BLaER1 (cell line): Measurements from ENCODE around the gene P4HA3.

Experiments
- H3K27ac ChIP-seq: shearing (Covaris generic); formaldehyde crosslinking; 2 replicates; pipeline ENCODE4 v1.8.1; 2022
- H3K27me3 ChIP-seq: shearing (Covaris generic); formaldehyde crosslinking; 2 replicates; pipeline ENCODE4 v1.8.1; 2022
- H3K36me3 ChIP-seq: shearing (Covaris generic); formaldehyde crosslinking; 2 replicates; pipeline ENCODE4 v1.8.1; 2022
- H3K4me1 ChIP-seq: shearing (Covaris generic); formaldehyde crosslinking; 2 replicates; pipeline ENCODE4 v1.8.1; 2022
- H3K4me2 ChIP-seq: shearing (Covaris generic); formaldehyde crosslinking; 2 replicates; pipeline ENCODE4 v1.8.1; 2022
- H3K4me3 ChIP-seq: shearing (Covaris generic); formaldehyde crosslinking; 2 replicates; pipeline ENCODE4 v1.8.1; 2022
- H3K9ac ChIP-seq: shearing (Covaris generic); formaldehyde crosslinking; 2 replicates; pipeline ENCODE4 v1.8.1; 2022
- H3K9me3 ChIP-seq: shearing (Covaris generic); formaldehyde crosslinking; 2 replicates; pipeline ENCODE4 v1.8.1; 2022
- H4K20me1 ChIP-seq: shearing (Covaris generic); formaldehyde crosslinking; 2 replicates; pipeline ENCODE4 v1.8.1; 2022
- Cebpa-rat ChIP-seq: shearing (Covaris generic); IDR thresholded peaks from 2 replicates; pipeline ENCODE4 v1.8.1; 2022

P4HA3 gene

DNA sequence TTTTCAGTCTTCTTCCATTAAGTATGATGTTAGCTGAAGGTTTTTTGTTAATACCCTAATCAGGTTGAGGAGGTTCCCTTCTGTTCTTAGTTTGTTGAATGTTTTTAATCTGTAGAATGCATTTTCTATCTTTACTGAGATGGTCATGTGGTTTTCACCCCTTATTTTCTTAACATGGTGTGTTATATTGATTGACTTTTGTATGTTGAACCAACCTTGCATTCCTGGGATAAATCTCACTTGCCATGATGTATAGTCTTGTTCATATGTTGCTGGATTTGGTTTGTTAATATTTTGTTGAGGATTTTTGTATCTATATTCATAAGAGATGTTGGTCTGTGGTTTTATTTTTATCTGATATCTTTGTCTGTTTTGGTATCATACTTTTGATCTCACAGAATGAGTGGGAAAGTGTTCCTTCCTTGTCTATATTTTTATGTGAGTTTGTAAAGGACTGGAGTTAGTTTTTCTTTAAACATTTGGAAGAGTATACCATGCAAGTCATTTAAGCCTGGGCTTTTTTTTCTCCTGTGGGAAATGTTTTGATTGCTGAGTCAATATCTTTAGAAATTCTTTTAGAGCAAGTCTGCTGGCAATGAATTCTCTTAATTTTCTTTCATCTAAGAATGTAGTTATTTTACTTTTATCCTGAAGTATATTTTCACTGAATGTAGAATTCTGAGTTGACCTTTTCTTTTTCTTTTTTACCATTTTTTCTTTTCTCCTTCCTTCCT, 5.5 kb upstream of the P4HA3 start:
- Histone ChIP-seq H3K4me2 (no peak overlapping the region), H3K9me3 (peaks cover 14% of the 10 kb centered on the region), H3K36me3 (no peaks in the 10 kb centered on the region), H4K20me1 (no peaks in the 10 kb centered on the region), H3K4me1 (no peaks in the 10 kb centered on the region), H3K27ac (no peak overlapping the region), H3K4me3 (no peak overlapping the region), H3K9ac (no peak overlapping the region), H3K27me3 (no peaks in the 10 kb centered on the region)
- TF ChIP-seq Cebpa-rat: no peak

DNA sequence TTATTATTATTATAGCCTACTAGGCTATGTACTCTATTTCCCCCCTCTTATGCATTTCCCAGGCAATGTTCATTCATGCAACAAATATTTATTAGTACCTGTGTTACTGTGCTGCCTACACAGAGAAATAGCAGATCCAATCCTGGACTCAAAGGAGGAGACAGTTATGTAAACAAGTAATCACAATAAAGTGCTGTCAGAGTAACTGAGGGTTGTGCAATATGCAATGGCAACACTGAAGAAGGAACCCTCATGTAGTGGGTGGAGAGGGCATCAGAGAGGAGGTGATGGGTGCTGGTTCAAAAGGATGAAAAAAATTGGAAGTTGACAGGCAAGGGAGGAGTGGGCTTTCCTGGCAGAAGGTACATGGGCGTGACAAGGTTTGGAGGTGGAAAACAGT, 886 bp upstream of the P4HA3 start:
- H3K27me3 ChIP-seq: no peaks in the 10 kb centered on the region
- H3K9ac ChIP-seq: no peak overlapping the region
- H3K9me3 ChIP-seq: peaks cover 18% of the 10 kb centered on the region
- no peak overlapping the region for H3K4me2 ChIP-seq
- no peaks in the 10 kb centered on the region for H3K36me3 ChIP-seq
- H3K4me1 ChIP-seq: no peaks in the 10 kb centered on the region
- no peaks in the 10 kb centered on the region for H4K20me1 ChIP-seq
- TF ChIP-seq Cebpa-rat: 0 out of 2 replicates have a peak, but pooled peaks have one; percentile 36
- H3K4me3 ChIP-seq: no peak overlapping the region
- H3K27ac ChIP-seq: no peak overlapping the region

GRCh38 chr11:74310857-74311256, 583 bp downstream of the P4HA3 start:
- H4K20me1 ChIP-seq: no peaks in the 10 kb centered on the region
- no peaks in the 10 kb centered on the region for H3K4me1 ChIP-seq
- no peak overlapping the region for H3K9ac ChIP-seq
- no peaks in the 10 kb centered on the region for H3K36me3 ChIP-seq
- no peak overlapping the region for H3K27ac ChIP-seq
- no peak overlapping the region for H3K4me3 ChIP-seq
- no peak for TF ChIP-seq Cebpa-rat
- H3K27me3 ChIP-seq: no peaks in the 10 kb centered on the region
- peaks cover 8% of the 10 kb centered on the region; the same call in 1 of the 2 replicates for H3K9me3 ChIP-seq
- no peak overlapping the region for H3K4me2 ChIP-seq

- Histone ChIP-seq H3K4me3 (no peak overlapping the region), H3K27me3 (no peaks in the 10 kb centered on the region), H4K20me1 (no peaks in the 10 kb centered on the region), H3K27ac (no peak overlapping the region), H3K36me3 (no peaks in the 10 kb centered on the region), H3K4me2 (no peak overlapping the region), H3K4me1 (no peaks in the 10 kb centered on the region), H3K9ac (no peak overlapping the region), H3K9me3 (peaks cover 8% of the 10 kb centered on the region; the same call in 1 of the 2 replicates)
- TF ChIP-seq Cebpa-rat: no peak
Observed at GRCh38 chr11:74307434-74307833, 4.0 kb downstream of the P4HA3 start.

DNA sequence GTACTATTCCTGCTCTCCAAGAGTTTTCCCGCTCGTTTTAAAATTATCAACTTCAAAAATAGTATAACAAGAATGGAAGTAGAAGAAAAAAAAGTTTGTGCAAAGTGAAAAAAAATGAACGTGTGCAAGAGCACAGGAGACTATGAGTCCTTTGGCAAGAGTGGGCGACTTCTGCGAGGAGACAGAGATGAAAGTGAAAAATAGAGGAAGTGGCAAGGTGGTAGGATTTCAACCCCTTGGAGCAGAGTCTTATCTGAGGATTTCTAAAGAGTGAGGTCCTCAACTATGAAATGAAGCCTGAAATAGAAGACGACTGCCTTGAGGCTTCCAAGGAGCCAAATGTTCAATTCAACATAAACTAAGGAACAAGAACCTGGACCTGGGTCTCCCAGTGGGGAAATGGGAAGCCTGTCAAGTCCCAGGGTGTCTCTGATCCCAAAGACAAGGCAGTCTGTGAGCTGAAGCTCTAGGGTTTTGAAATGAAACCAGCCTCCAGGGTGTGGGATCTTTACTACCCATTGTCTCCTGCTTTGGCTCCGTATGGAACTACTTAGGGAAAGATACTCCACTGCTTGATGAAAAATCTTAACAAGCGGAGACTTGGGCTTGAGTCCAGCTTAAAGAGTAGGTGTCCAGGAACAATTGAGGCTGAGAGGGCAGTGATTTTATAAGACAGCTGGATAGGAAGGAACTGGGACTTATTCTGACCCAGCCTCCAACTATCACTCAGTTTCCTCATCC, 4.8 kb downstream of the P4HA3 start:
- Histone ChIP-seq H3K4me3 (no peak overlapping the region), H4K20me1 (no peaks in the 10 kb centered on the region), H3K9ac (no peak overlapping the region), H3K4me2 (no peak overlapping the region), H3K27me3 (no peaks in the 10 kb centered on the region), H3K27ac (no peak overlapping the region), H3K9me3 (peaks cover 8% of the 10 kb centered on the region; the same call in 1 of the 2 replicates), H3K4me1 (no peaks in the 10 kb centered on the region), H3K36me3 (no peaks in the 10 kb centered on the region)
- TF ChIP-seq Cebpa-rat: no peak

DNA sequence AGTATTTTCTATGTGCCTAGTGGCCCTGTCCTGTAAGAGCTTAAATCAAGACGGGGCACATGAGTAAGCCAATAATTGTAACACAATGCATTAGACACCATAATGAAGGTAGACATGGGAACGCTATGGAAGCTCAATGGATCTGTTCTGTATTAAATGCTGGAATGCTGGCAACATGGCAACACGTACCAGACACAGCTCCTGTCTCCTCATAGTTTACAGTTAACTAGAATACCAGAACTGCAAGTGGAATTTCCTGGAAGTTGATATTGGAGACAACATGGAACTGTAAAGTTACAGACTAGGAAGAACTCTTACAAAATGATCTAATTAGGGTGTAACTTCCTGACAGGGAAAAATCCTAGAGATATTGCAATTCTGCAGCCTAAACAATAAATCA, 12.4 kb downstream of the P4HA3 start:
- H3K4me2 ChIP-seq: no peak overlapping the region
- no peak overlapping the region for H3K9ac ChIP-seq
- no peaks in the 10 kb centered on the region for H3K27me3 ChIP-seq
- H3K4me3 ChIP-seq: no peak overlapping the region
- H3K27ac ChIP-seq: no peak overlapping the region
- TF ChIP-seq Cebpa-rat: no peak
- H3K9me3 ChIP-seq: no peaks in the 10 kb centered on the region
- H3K4me1 ChIP-seq: no peaks in the 10 kb centered on the region
- no peaks in the 10 kb centered on the region for H4K20me1 ChIP-seq
- no peaks in the 10 kb centered on the region for H3K36me3 ChIP-seq

DNA sequence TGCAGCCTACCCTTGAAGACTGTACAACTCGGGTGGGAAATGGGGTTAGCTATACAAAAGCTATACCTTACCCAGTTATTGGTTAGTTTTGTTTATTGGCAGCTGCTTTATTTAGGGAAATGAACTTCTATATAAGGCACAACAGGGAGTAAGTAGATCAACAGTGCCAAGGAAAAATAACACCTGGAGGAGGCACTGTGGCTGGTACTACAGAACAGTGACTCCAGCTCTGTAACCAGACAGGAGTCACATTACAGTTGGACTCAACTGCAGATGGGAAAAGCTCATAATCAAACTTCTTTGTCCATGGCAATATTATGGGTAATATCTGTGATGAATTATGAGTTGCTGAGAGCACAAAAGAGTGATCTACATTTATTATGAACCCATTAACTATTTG, 14.0 kb downstream of the P4HA3 start:
- Histone ChIP-seq H3K27me3 (no peaks in the 10 kb centered on the region), H3K4me1 (no peaks in the 10 kb centered on the region), H4K20me1 (no peaks in the 10 kb centered on the region), H3K27ac (no peak overlapping the region), H3K36me3 (no peaks in the 10 kb centered on the region), H3K4me3 (no peak overlapping the region), H3K9me3 (no peaks in the 10 kb centered on the region), H3K9ac (no peak overlapping the region), H3K4me2 (no peak overlapping the region)
- TF ChIP-seq Cebpa-rat: no peak

DNA sequence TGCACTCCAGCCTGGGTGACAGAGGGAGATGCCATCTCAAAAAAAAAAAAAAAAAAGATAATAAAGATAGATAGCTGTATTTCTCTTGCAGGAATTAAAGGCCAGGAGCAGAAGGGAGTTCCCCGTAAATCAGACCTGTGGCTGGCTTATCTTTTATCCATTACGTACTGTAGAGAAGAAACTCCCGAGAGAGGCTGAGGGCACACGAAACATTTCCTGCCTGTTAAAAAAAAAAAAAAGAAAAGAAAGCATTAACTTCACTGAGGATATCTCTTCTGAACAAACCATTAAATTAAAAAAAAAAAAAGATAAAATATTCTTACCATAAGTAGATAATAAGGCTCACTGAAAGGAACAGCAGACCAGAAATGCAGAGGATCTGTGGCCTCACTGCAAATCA, 22.5 kb downstream of the P4HA3 start:
- no peak for TF ChIP-seq Cebpa-rat
- Histone ChIP-seq H3K9me3 (no peaks in the 10 kb centered on the region), H3K9ac (no peak overlapping the region), H3K4me1 (no peaks in the 10 kb centered on the region), H3K27ac (no peak overlapping the region), H3K27me3 (no peaks in the 10 kb centered on the region), H4K20me1 (no peaks in the 10 kb centered on the region), H3K4me3 (no peak overlapping the region), H3K4me2 (no peak overlapping the region), H3K36me3 (no peaks in the 10 kb centered on the region)

GRCh38 chr11:74288161-74288560, 23.3 kb downstream of the P4HA3 start:
- no peaks in the 10 kb centered on the region for H3K4me1 ChIP-seq
- no peak for TF ChIP-seq Cebpa-rat
- H4K20me1 ChIP-seq: no peaks in the 10 kb centered on the region
- H3K4me2 ChIP-seq: no peak overlapping the region
- no peaks in the 10 kb centered on the region for H3K9me3 ChIP-seq
- no peaks in the 10 kb centered on the region for H3K27me3 ChIP-seq
- no peak overlapping the region for H3K9ac ChIP-seq
- H3K4me3 ChIP-seq: no peak overlapping the region
- H3K27ac ChIP-seq: no peak overlapping the region
- no peaks in the 10 kb centered on the region for H3K36me3 ChIP-seq

DNA sequence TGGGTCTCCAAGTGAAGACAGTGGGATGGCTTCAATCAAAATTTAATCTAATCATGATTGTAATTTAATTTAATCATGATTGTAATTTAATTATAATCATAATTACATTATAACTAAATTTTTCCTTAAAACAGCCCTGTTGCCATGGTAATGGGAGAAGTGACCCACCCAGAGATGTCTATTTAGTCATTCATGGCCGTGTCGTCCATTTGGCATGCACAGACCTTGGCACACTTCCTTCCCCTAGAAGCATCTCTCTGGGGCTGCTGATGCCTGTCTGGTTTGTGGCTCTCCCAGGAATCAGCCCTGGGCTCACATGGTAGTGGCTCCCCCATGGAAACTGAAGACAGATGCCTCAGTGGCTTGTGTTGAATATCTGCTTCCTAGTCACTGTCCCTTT, 27.0 kb downstream of the P4HA3 start:
- no peak overlapping the region for H3K9ac ChIP-seq
- no peak for TF ChIP-seq Cebpa-rat
- no peak overlapping the region for H3K27ac ChIP-seq
- H3K4me1 ChIP-seq: no peaks in the 10 kb centered on the region
- H4K20me1 ChIP-seq: no peaks in the 10 kb centered on the region
- no peaks in the 10 kb centered on the region for H3K36me3 ChIP-seq
- no peak overlapping the region for H3K4me3 ChIP-seq
- H3K27me3 ChIP-seq: no peaks in the 10 kb centered on the region
- H3K9me3 ChIP-seq: peaks cover 4% of the 10 kb centered on the region; the same call in 1 of the 2 replicates
- no peak overlapping the region for H3K4me2 ChIP-seq
